Measurements from ENCODE around the gene RAB11B. TPM values are rescaled to one million over a fixed set of nuclear protein-coding genes. Genes with fewer than 3 reads are reported as not detected.

RAB11B gene
- polyA plus RNA-seq, 1 donor from 2014 or later, result 71.1 TPM

DNA sequence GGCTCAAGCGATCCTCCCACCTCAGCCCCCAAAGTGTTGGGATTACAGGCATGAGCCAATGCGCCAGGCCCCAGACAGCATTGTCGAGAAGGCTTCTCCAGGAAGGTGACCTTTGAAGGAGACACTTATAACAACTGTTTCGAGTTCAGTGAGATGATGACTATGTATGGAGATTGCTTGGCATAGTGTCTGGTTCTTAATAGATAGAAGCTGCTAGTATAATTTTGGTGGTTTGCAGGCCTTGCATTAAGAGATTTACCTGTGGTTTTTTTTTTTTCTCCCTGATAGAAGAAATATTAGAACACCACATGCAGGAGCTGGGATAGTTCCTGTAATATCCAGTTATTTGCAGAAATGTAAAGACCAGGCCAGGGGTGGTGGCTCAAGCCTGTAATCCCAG is 26.6 kb downstream of the RAB11B start:
- no peaks in the 10 kb centered on the region for H3K79me2 ChIP-seq (replicated peaks; ENCODE audit: insufficient read depth, low read length)
- H3K9me3 ChIP-seq (ENCODE audit: low read length), result no peaks in the 10 kb centered on the region
- no peaks in the 10 kb centered on the region for H3K9me2 ChIP-seq (ENCODE audit: insufficient read depth, low read length)
- no peaks in the 10 kb centered on the region for H3K36me3 ChIP-seq (ENCODE audit: insufficient read depth, low read length)
- H3K4me2 ChIP-seq (ENCODE audit: low read length), result no peak overlapping the region
- H3K27ac ChIP-seq (ENCODE audit: low read length), result no peak overlapping the region
- H3K4me3 ChIP-seq (ENCODE audit: low read length), result no peak overlapping the region
- TF ChIP-seq MXI1 (conservative IDR thresholded peaks at IDR 0.05; ENCODE audit: poor library complexity, severe bottlenecking) (no peak), POLR2AphosphoS5 (IDR thresholded peaks at IDR 0.05) (no peak), EP300 (conservative IDR thresholded peaks at IDR 0.05; ENCODE audit: poor library complexity, severe bottlenecking) (no peak), CTCF (IDR thresholded peaks at IDR 0.05; ENCODE audit: poor library complexity, severe bottlenecking) (no peak), RAD21 (conservative IDR thresholded peaks at IDR 0.05) (no peak), TAF1 (IDR thresholded peaks at IDR 0.05; ENCODE audit: low read depth) (no peak), EZH2 (IDR thresholded peaks at IDR 0.05; ENCODE audit: borderline replicate concordance, insufficient read depth, low read length, poor library complexity, severe bottlenecking) (no peak), SMC3 (conservative IDR thresholded peaks at IDR 0.05; ENCODE audit: poor library complexity) (no peak)
- TF ChIP-seq, protein P1, sequence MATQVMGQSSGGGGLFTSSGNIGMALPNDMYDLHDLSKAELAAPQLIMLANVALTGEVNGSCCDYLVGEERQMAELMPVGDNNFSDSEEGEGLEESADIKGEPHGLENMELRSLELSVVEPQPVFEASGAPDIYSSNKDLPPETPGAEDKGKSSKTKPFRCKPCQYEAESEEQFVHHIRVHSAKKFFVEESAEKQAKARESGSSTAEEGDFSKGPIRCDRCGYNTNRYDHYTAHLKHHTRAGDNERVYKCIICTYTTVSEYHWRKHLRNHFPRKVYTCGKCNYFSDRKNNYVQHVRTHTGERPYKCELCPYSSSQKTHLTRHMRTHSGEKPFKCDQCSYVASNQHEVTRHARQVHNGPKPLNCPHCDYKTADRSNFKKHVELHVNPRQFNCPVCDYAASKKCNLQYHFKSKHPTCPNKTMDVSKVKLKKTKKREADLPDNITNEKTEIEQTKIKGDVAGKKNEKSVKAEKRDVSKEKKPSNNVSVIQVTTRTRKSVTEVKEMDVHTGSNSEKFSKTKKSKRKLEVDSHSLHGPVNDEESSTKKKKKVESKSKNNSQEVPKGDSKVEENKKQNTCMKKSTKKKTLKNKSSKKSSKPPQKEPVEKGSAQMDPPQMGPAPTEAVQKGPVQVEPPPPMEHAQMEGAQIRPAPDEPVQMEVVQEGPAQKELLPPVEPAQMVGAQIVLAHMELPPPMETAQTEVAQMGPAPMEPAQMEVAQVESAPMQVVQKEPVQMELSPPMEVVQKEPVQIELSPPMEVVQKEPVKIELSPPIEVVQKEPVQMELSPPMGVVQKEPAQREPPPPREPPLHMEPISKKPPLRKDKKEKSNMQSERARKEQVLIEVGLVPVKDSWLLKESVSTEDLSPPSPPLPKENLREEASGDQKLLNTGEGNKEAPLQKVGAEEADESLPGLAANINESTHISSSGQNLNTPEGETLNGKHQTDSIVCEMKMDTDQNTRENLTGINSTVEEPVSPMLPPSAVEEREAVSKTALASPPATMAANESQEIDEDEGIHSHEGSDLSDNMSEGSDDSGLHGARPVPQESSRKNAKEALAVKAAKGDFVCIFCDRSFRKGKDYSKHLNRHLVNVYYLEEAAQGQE (IDR thresholded peaks at IDR 0.05; ENCODE audit: borderline replicate concordance), result no peak
- H3F3A ChIP-seq (ENCODE audit: insufficient read depth, low read length, poor library complexity, severe bottlenecking), result no peaks in the 10 kb centered on the region
- no peaks in the 10 kb centered on the region for H4K20me1 ChIP-seq (ENCODE audit: insufficient read depth)
- no peaks in the 10 kb centered on the region for H3K27me3 ChIP-seq (ENCODE audit: insufficient read depth, low read depth, low read length)
- H3K9ac ChIP-seq (ENCODE audit: low read length), result no peak overlapping the region
- no peak overlapping the region for H2AFZ ChIP-seq (ENCODE audit: low read depth, low read length)

- H3K36me3 ChIP-seq (ENCODE audit: insufficient read depth, low read length), result no peaks in the 10 kb centered on the region
- no peak overlapping the region for H3K9ac ChIP-seq (ENCODE audit: low read length)
- no peak for TF ChIP-seq POLR2AphosphoS5 (IDR thresholded peaks at IDR 0.05)
- no peak for TF ChIP-seq TAF1 (IDR thresholded peaks at IDR 0.05; ENCODE audit: low read depth)
- no peak for TF ChIP-seq RAD21 (conservative IDR thresholded peaks at IDR 0.05)
- no peak for TF ChIP-seq CTCF (IDR thresholded peaks at IDR 0.05; ENCODE audit: poor library complexity, severe bottlenecking)
- no peak for TF ChIP-seq EZH2 (IDR thresholded peaks at IDR 0.05; ENCODE audit: borderline replicate concordance, insufficient read depth, low read length, poor library complexity, severe bottlenecking)
- TF ChIP-seq, protein P1 (IDR thresholded peaks at IDR 0.05; ENCODE audit: borderline replicate concordance), result no peak
- no peaks in the 10 kb centered on the region for H4K20me1 ChIP-seq (ENCODE audit: insufficient read depth)
- no peaks in the 10 kb centered on the region for H3K9me3 ChIP-seq (ENCODE audit: low read length)
- no peaks in the 10 kb centered on the region for H3K9me2 ChIP-seq (ENCODE audit: insufficient read depth, low read length)
- no peaks in the 10 kb centered on the region for H3K79me2 ChIP-seq (replicated peaks; ENCODE audit: insufficient read depth, low read length)
- no peak overlapping the region for H3K27ac ChIP-seq (ENCODE audit: low read length)
- no peaks in the 10 kb centered on the region for H3K27me3 ChIP-seq (ENCODE audit: insufficient read depth, low read depth, low read length)
- H3K4me2 ChIP-seq (ENCODE audit: low read length), result no peak overlapping the region
- no peak overlapping the region for H2AFZ ChIP-seq (ENCODE audit: low read depth, low read length)
- H3K4me3 ChIP-seq (ENCODE audit: low read length), result no peak overlapping the region
- no peaks in the 10 kb centered on the region for H3F3A ChIP-seq (ENCODE audit: insufficient read depth, low read length, poor library complexity, severe bottlenecking)
Measured at GRCh38 chr19:8421484-8422461, 31.6 kb downstream of the RAB11B start.

All from neural cell (in vitro differentiated cells).